ENCODE data around the gene SRSF4. TPM values are rescaled to one million over a fixed set of nuclear protein-coding genes. Genes with fewer than 3 reads are reported as not detected.

The SRSF4 gene
- polyA plus RNA-seq, 1 experiment: 45.6 TPM

- no peak for TF ChIP-seq CTCF (IDR thresholded peaks at IDR 0.05; ENCODE audit: low read depth, low read length)
- DNase-seq (ENCODE audit: low read depth, low spot score): no peak
- Histone ChIP-seq H3K27me3 (ENCODE audit: control insufficient read depth, insufficient read depth, low read length) (no peaks in the 10 kb centered on the region), H3K27ac (ENCODE audit: low read depth, low read length) (no peak overlapping the region), H3K4me3 (ENCODE audit: low read depth, low read length) (no peak overlapping the region), H3K9me3 (ENCODE audit: control insufficient read depth, insufficient read depth, low read length) (no peaks in the 10 kb centered on the region; the same call in 1 of the 2 replicates)
- CTCF ChIA-PET: no interaction called here
- POLR2A ChIA-PET: interaction anchor here (0.9 kb wide), 1 partner anchor 71 kb away, joined by 3 read pairs; no protein-coding TSS in a partner anchor
Observed at GRCh38 chr1:29125788-29126187, 55.9 kb downstream of the SRSF4 start.

GRCh38 chr1:29125237-29125641 is 56.5 kb downstream of the SRSF4 start:
- CTCF ChIA-PET: interaction anchor here (0.6 to 1.9 kb wide), 21 partner anchors 8 to 318 kb away, joined by 3 to 16 read pairs (median 5); partner anchors contain the start of gene SRSF4
- H3K27ac ChIP-seq (ENCODE audit: low read depth, low read length): peak overlapping the region; percentile 78
- POLR2A ChIA-PET: interaction anchor here (0.9 to 2.2 kb wide), 3 partner anchors 17 to 72 kb away, joined by 3 to 23 read pairs (median 4); partner anchors contain the start of gene SRSF4

GRCh38 chr1:29124366-29125236 is 57.1 kb downstream of the SRSF4 start:
- DNase-seq (ENCODE audit: low read depth, low spot score): peak; percentile 37
- ChIA-PET POLR2A (interaction anchor here (0.6 to 2.2 kb wide), 6 partner anchors 18 to 300 kb away, joined by 3 to 23 read pairs (median 5); partner anchors contain the start of gene SRSF4), CTCF (interaction anchor here (0.6 to 1.9 kb wide), 27 partner anchors 9 to 1657 kb away, joined by 3 to 16 read pairs (median 5); partner anchors contain the start of gene SRSF4)
- Histone ChIP-seq H3K9me3 (ENCODE audit: control insufficient read depth, insufficient read depth, low read length) (no peaks in the 10 kb centered on the region; the same call in 1 of the 2 replicates), H3K4me3 (ENCODE audit: low read depth, low read length) (peak overlapping the region; percentile 68), H3K27ac (ENCODE audit: low read depth, low read length) (peak overlapping the region; percentile 93), H3K27me3 (ENCODE audit: control insufficient read depth, insufficient read depth, low read length) (no peaks in the 10 kb centered on the region)
- TF ChIP-seq CTCF (IDR thresholded peaks at IDR 0.05; ENCODE audit: low read depth, low read length): peak; percentile 71

More at GRCh38 chr1:29125237-29125641, 56.5 kb downstream of the SRSF4 start:
- Histone ChIP-seq H3K4me3 (ENCODE audit: low read depth, low read length) (peak overlapping the region; percentile 68), H3K27me3 (ENCODE audit: control insufficient read depth, insufficient read depth, low read length) (no peaks in the 10 kb centered on the region), H3K9me3 (ENCODE audit: control insufficient read depth, insufficient read depth, low read length) (no peaks in the 10 kb centered on the region; the same call in 1 of the 2 replicates)
- no peak for DNase-seq (ENCODE audit: low read depth, low spot score)
- TF ChIP-seq CTCF (IDR thresholded peaks at IDR 0.05; ENCODE audit: low read depth, low read length): no peak

- CTCF ChIA-PET: interaction anchor here (0.6 to 1.9 kb wide), 12 partner anchors 11 to 1658 kb away, joined by 3 to 16 read pairs (median 5); partner anchors contain the start of gene SRSF4
- H3K9me3 ChIP-seq (ENCODE audit: control insufficient read depth, insufficient read depth, low read length): no peaks in the 10 kb centered on the region; the same call in 1 of the 2 replicates
- H3K27me3 ChIP-seq (ENCODE audit: control insufficient read depth, insufficient read depth, low read length): no peaks in the 10 kb centered on the region
- H3K4me3 ChIP-seq (ENCODE audit: low read depth, low read length): peak within 1 kb of the TSS; percentile 68
- TF ChIP-seq CTCF (IDR thresholded peaks at IDR 0.05; ENCODE audit: low read depth, low read length): no peak
- peak within 1 kb of the TSS; percentile 93 for H3K27ac ChIP-seq (ENCODE audit: low read depth, low read length)
- no peak for DNase-seq (ENCODE audit: low read depth, low spot score)
- POLR2A ChIA-PET: interaction anchor here (0.6 to 2.2 kb wide), 3 partner anchors 57 to 300 kb away, joined by 3 to 23 read pairs (median 8); partner anchors contain the start of gene SRSF4
Observed at GRCh38 chr1:29123887-29124365, 57.8 kb downstream of the SRSF4 start, which contains the start of gene TMEM200B. TMEM200B (minus strand) TSS chr1:29123903; CDS start chr1:29121828, 2,075 bp downstream.
